ENCODE measurements around the gene VTN. TPM values are rescaled to one million over a fixed set of nuclear protein-coding genes. Genes with fewer than 3 reads are reported as not detected.

The VTN gene
- polyA plus RNA-seq, 3 donors from 2014 or later, result not detected

- H3K27me3 Mint-ChIP-seq (ENCODE audit: low read depth in 3 of 3), result peaks cover 0 to 3% (median 0%) of the 10 kb centered on the region in 3 donors
- DNase-seq, result peak; percentile 76 to 81 (median 77)
- H3K4me3 Mint-ChIP-seq, result peak within 1 kb of the TSS; percentile 89 to 96 (median 94)
- H3K4me1 Mint-ChIP-seq, result peaks cover 19 to 20% of the 10 kb centered on the region in 2 donors
- no peaks in the 10 kb centered on the region for H3K9me3 Mint-ChIP-seq
- peak within 1 kb of the TSS; percentile 78 to 97 (median 90) for H3K27ac Mint-ChIP-seq
- peaks cover 0 to 3% (median 0%) of the 10 kb centered on the region in 3 donors for H3K36me3 Mint-ChIP-seq
These were observed 1.4 kb upstream of the VTN start, which contains the start of gene SARM1 for GRCh38 chr17:28371245-28372202. TSS of gene SARM1 (plus strand) at chr17:28371694. CDS start at chr17:28372033, 339 bp downstream.

DNA sequence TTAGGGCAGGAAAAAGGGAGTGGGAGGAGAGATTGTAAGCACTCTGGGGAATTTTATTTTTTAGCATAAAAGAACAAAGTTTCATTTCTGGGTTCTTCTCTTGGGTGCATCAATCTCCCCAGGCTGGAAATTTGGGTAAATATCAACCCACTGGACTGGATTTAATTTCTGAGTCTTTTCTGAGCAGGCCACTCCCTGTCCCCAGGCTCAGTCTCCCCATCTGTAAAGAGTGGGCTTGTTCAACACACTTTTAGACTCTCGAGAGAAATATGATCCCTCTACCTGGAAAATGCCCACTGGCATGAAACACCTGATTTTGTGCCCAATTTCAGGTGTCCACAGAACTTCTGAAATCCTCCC, 617 bp upstream of the VTN start:
- DNase-seq, result no peak
- peaks cover 0 to 3% (median 0%) of the 10 kb centered on the region in 3 donors for H3K36me3 Mint-ChIP-seq
- peaks cover 19 to 20% of the 10 kb centered on the region in 2 donors for H3K4me1 Mint-ChIP-seq
- peak overlapping the region; percentile 89 to 96 (median 94) for H3K4me3 Mint-ChIP-seq
- no peaks in the 10 kb centered on the region for H3K9me3 Mint-ChIP-seq
- peaks cover 0 to 3% (median 0%) of the 10 kb centered on the region in 3 donors for H3K27me3 Mint-ChIP-seq (ENCODE audit: low read depth in 3 of 3)
- peak overlapping the region; percentile 78 to 97 (median 90) for H3K27ac Mint-ChIP-seq

DNA sequence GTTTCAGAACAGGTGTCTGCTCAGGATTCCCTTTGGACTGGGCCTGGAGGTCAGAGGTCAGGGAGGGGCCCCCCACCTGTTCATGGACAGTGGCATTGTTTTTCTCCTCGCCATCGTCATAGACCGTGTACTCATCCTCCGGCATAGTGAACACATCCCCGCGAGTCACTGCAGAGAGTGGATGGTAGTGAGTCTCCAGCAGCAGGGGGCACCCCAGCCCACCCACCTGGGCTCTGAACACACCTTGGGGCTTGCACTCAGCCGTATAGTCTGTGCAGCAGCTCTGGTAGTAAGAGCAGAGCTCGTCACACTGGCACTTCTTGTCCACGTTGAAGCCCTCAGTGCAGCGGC, 448 bp downstream of the VTN start:
- H3K36me3 Mint-ChIP-seq, result no peaks in the 10 kb centered on the region
- DNase-seq, result no peak
- H3K27ac Mint-ChIP-seq, result peak overlapping the region in 3 of 6 donors; percentile 87 to 97 (median 95)
- H3K27me3 Mint-ChIP-seq (ENCODE audit: low read depth in 3 of 3), result peaks cover 0 to 5% (median 0%) of the 10 kb centered on the region in 3 donors
- H3K4me3 Mint-ChIP-seq, result peak overlapping the region in 2 of 5 donors; percentile 89 to 94
- H3K9me3 Mint-ChIP-seq, result no peaks in the 10 kb centered on the region
- peaks cover 18 to 19% of the 10 kb centered on the region in 2 donors for H3K4me1 Mint-ChIP-seq

- Mint-ChIP-seq H3K36me3 (no peaks in the 10 kb centered on the region), H3K27ac (peak overlapping the region in 1 of 6 donors; percentile 61), H3K27me3 (ENCODE audit: low read depth in 3 of 3) (peaks cover 0 to 5% (median 0%) of the 10 kb centered on the region in 3 donors), H3K4me3 (no peak overlapping the region), H3K4me1 (peaks cover 18 to 19% of the 10 kb centered on the region in 2 donors), H3K9me3 (no peaks in the 10 kb centered on the region)
- no peak for DNase-seq
These were observed 1.0 kb downstream of the VTN start for GRCh38 chr17:28368915-28369683.

GRCh38 chr17:28368306-28368831, 1.7 kb downstream of the VTN start:
- DNase-seq, result no peak
- Mint-ChIP-seq H3K9me3 (no peaks in the 10 kb centered on the region), H3K36me3 (peaks cover 0 to 3% (median 0%) of the 10 kb centered on the region in 3 donors), H3K4me1 (peaks cover 14 to 15% of the 10 kb centered on the region in 2 donors), H3K27ac (no peak overlapping the region), H3K4me3 (no peak overlapping the region), H3K27me3 (ENCODE audit: low read depth in 3 of 3) (peaks cover 0 to 5% (median 0%) of the 10 kb centered on the region in 3 donors)

GRCh38 chr17:28367641-28368305, 2.3 kb downstream of the VTN start:
- Mint-ChIP-seq H3K4me3 (no peak overlapping the region), H3K27me3 (ENCODE audit: low read depth in 3 of 3) (peaks cover 0 to 5% (median 0%) of the 10 kb centered on the region in 3 donors), H3K36me3 (peaks cover 0 to 7% (median 0%) of the 10 kb centered on the region in 3 donors), H3K9me3 (no peaks in the 10 kb centered on the region), H3K4me1 (peaks cover 8 to 9% of the 10 kb centered on the region in 2 donors), H3K27ac (no peak overlapping the region)
- no peak for DNase-seq

GRCh38 chr17:28366605-28367004, 3.5 kb downstream of the VTN start:
- Mint-ChIP-seq H3K4me1 (peaks cover 3 to 5% of the 10 kb centered on the region in 2 donors), H3K36me3 (peaks cover 0 to 8% (median 4%) of the 10 kb centered on the region in 3 donors), H3K9me3 (no peaks in the 10 kb centered on the region), H3K4me3 (no peak overlapping the region), H3K27ac (peak overlapping the region in 2 of 6 donors; percentile 4 to 23), H3K27me3 (ENCODE audit: low read depth in 3 of 3) (peaks cover 0 to 5% (median 0%) of the 10 kb centered on the region in 3 donors)
- DNase-seq, result no peak

DNA sequence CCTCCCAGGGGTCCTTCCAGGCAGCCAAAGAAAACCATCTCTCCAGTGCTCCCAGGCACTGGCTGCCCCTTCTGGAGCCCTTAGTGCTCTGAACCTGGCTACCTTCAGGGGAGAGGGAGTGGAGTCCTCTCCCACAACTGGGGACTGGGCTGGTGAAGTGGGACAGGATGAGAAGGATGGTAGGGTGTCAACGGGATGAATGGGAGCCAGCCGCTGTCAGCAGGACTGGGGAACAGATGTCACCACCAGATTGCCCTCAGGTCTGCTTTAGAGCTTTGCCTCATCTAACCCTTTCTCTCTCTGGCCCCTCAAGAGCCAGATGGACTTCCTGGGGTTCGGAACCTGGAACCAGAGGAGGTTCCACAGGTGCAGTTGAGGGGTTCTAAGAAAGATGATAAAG, 4.6 kb downstream of the VTN start:
- Mint-ChIP-seq H3K27ac (no peak overlapping the region), H3K36me3 (peaks cover 0 to 15% (median 4%) of the 10 kb centered on the region in 3 donors), H3K4me3 (no peak overlapping the region), H3K9me3 (no peaks in the 10 kb centered on the region), H3K4me1 (no peaks in the 10 kb centered on the region), H3K27me3 (ENCODE audit: low read depth in 3 of 3) (peaks cover 0 to 5% (median 0%) of the 10 kb centered on the region in 3 donors)
- DNase-seq, result no peak

DNA sequence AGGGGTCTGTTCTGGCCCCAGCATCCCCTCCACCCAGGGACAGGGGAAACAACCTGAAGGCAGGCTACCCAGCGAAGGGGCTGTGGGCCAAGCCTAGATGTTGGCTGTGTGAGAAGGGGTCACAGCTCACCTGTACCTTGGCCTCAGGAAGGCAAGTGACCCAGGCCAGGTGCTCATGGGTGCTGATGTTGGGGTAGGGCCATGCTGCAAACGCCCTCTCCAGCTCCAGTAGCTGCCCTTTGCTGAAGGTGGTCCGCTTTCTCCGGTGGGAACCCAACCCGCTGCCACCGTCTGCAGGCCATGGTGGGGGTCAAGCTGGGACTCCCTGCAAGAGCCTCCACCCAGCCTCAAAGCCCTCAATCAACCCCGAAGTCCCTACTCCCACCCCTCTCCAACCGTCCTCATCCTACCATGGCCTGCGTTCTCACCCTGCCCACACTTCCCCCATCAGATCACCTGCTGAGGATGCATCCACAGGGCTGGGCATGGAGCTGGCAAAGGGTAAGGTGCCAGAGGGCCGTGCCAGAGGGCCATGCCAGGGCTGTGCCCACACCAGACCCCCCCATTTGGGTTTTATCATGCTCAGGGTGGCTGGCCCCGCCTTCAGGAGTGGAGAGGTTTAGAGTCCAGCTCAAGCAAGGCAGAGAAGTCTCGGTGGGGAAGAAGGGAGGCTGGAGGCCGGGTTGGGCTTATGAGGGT, 5.3 kb downstream of the VTN start, which contains the start of gene SEBOX:
TSS of gene SEBOX (minus strand) at position 535 of the 699 bp plus-strand sequence. CDS start at position 487, 48 bp downstream.
- no peak for DNase-seq
- H3K4me3 Mint-ChIP-seq, result no peak within 1 kb of the TSS

GRCh38 chr17:28363776-28364650, 6.1 kb downstream of the VTN start:
- Mint-ChIP-seq H3K36me3 (peaks cover 0 to 22% (median 8%) of the 10 kb centered on the region in 3 donors), H3K9me3 (no peaks in the 10 kb centered on the region), H3K27ac (no peak overlapping the region), H3K27me3 (ENCODE audit: low read depth in 3 of 3) (peaks cover 0 to 3% (median 0%) of the 10 kb centered on the region in 3 donors), H3K4me3 (no peak overlapping the region), H3K4me1 (peaks cover 0 to 3% of the 10 kb centered on the region in 2 donors)
- DNase-seq, result no peak

More for the DNA sequence above, 5.3 kb downstream of the VTN start, which contains the start of gene SEBOX:
- Mint-ChIP-seq H3K9me3 (no peaks in the 10 kb centered on the region), H3K27ac (no peak within 1 kb of the TSS), H3K4me1 (no peaks in the 10 kb centered on the region), H3K36me3 (peaks cover 0 to 18% (median 8%) of the 10 kb centered on the region in 3 donors), H3K27me3 (ENCODE audit: low read depth in 3 of 3) (peaks cover 0 to 5% (median 0%) of the 10 kb centered on the region in 3 donors)

DNA sequence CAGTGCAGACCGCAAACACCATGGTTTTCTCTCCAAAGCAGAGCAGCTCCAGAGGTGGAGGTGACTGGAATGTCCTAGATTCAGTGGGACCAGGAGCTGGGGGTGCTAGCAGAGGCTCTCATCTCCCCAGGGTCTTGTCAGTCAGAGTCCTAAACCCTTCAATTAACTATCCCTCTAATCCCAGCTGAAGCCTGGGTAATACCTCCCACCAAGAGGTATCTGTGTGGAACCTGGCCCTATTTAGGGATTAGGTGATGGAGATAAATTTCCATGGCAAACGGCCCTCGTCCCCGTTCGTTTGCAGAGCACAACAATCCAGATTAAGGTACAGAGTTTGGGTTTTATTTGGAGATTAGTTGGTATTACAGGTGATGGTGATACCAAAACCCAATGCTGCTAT, 6.9 kb downstream of the VTN start:
- Mint-ChIP-seq H3K27me3 (ENCODE audit: low read depth in 3 of 3) (peaks cover 0 to 3% (median 0%) of the 10 kb centered on the region in 3 donors), H3K27ac (no peak overlapping the region), H3K4me3 (no peak overlapping the region), H3K36me3 (peaks cover 0 to 22% (median 8%) of the 10 kb centered on the region in 3 donors), H3K4me1 (peaks cover 6% of the 10 kb centered on the region in 2 donors), H3K9me3 (no peaks in the 10 kb centered on the region)
- DNase-seq, result no peak

GRCh38 chr17:28357901-28358197, 12.3 kb downstream of the VTN start:
- peaks cover 2 to 26% (median 8%) of the 10 kb centered on the region in 3 donors for H3K36me3 Mint-ChIP-seq

More at GRCh38 chr17:28357901-28358197, 12.3 kb downstream of the VTN start:
- peak overlapping the region; percentile 88 to 95 (median 95) for H3K27ac Mint-ChIP-seq
- H3K27me3 Mint-ChIP-seq (ENCODE audit: low read depth in 3 of 3), result peaks cover 0 to 7% (median 5%) of the 10 kb centered on the region in 3 donors
- DNase-seq, result no peak
- H3K4me1 Mint-ChIP-seq, result peaks cover 25 to 34% of the 10 kb centered on the region in 2 donors
- no peaks in the 10 kb centered on the region for H3K9me3 Mint-ChIP-seq
- H3K4me3 Mint-ChIP-seq, result peak overlapping the region; percentile 92 to 95 (median 94)

Measured in immature natural killer cell (primary cell).